WTC11 (cell line): ENCODE measurements around the gene DDX11.

Experiments used
- ATF1 ChIP-seq: sonication (generic); formaldehyde crosslinking; IDR thresholded peaks from 2 replicates; pipeline ENCODE4 v1.8.1; 2023; ENCODE audit warnings: mild to moderate bottlenecking, moderate library complexity, missing genetic modification reagents
- CDX4 ChIP-seq: fragments of 250-450 bp; sonication (Bioruptor Pico); IDR thresholded peaks from 2 replicates; pipeline ENCODE4 v1.9.0; 2021; ENCODE audit warnings: moderate library complexity, mild to moderate bottlenecking, inconsistent platforms, borderline replicate concordance
- CTCF ChIP-seq: fragments of 200-600 bp; IDR thresholded peaks from 2 replicates; pipeline ENCODE4 v1.8.0; 2022; ENCODE audit warnings: antibody characterized with exemption
- ETV6 ChIP-seq: sonication (generic); formaldehyde crosslinking; IDR thresholded peaks from 2 replicates; pipeline ENCODE4 v1.8.1; 2022; ENCODE audit warnings: mild to moderate bottlenecking, missing genetic modification reagents
- IRF1 ChIP-seq: sonication (generic); formaldehyde crosslinking; IDR thresholded peaks from 2 replicates; pipeline ENCODE4 v1.8.0; 2023; ENCODE audit warnings: missing genetic modification reagents
- NR1H2 ChIP-seq: sonication (generic); formaldehyde crosslinking; IDR thresholded peaks from 2 replicates; pipeline ENCODE4 v1.9.0; 2021; ENCODE audit warnings: mild to moderate bottlenecking, moderate library complexity, missing genetic modification reagents
- NR2C2 ChIP-seq: sonication (generic); formaldehyde crosslinking; IDR thresholded peaks from 2 replicates; pipeline ENCODE4 v1.8.0; 2022; ENCODE audit warnings: mild to moderate bottlenecking, missing genetic modification reagents
- SP1 ChIP-seq: sonication (generic); formaldehyde crosslinking; conservative IDR thresholded peaks from 2 replicates; pipeline ENCODE4 v1.8.1; 2022; ENCODE audit warnings: missing genetic modification reagents
- TEAD4 ChIP-seq: sonication (generic); formaldehyde crosslinking; IDR thresholded peaks from 2 replicates; pipeline ENCODE4 v1.8.0; 2022; ENCODE audit warnings: mild to moderate bottlenecking, missing genetic modification reagents
- USF2 ChIP-seq: sonication (generic); formaldehyde crosslinking; IDR thresholded peaks from 2 replicates; pipeline ENCODE4 v1.8.1; 2023; ENCODE audit warnings: mild to moderate bottlenecking, missing genetic modification reagents, moderate library complexity
- ZNF121 ChIP-seq: sonication (generic); formaldehyde crosslinking; IDR thresholded peaks from 2 replicates; pipeline ENCODE4 v1.8.0; 2023; ENCODE audit warnings: missing genetic modification reagents

GRCh38 chr12:31029916-31030562 lies 43.6 kb upstream of the DDX11 start:
- no peak for TF ChIP-seq CTCF
- TF ChIP-seq ATF1 (CRISPR knock-in tag), result no peak
- TF ChIP-seq IRF1 (CRISPR knock-in tag), result no peak
- no peak for TF ChIP-seq NR1H2 (CRISPR knock-in tag)
- TF ChIP-seq TEAD4 (CRISPR knock-in tag), result no peak
- TF ChIP-seq SP1, result no peak
- no peak for TF ChIP-seq ETV6 (CRISPR knock-in tag)
- TF ChIP-seq CDX4, result no peak
- TF ChIP-seq NR2C2 (CRISPR knock-in tag), result no peak
- TF ChIP-seq USF2 (CRISPR knock-in tag), result no peak
- no peak for TF ChIP-seq ZNF121
